Endothelial cell (in vitro differentiated cells): ENCODE data around the gene SLC24A5. TPM values are rescaled to one million over a fixed set of nuclear protein-coding genes. Genes with fewer than 3 reads are reported as not detected.

ENCODE experiments used
- DNase-seq: peaks from one replicate; pipeline ENCODE4 v3.0.0; 2021; ENCODE audit warnings: low spot score
- H3K27ac Mint-ChIP-seq: one replicate; pipeline ENCODE4 v1.8.0; 2021; ENCODE audit warnings: mixed read lengths, inconsistent platforms; ENCODE audit not compliant: unreplicated experiment
- H3K27me3 Mint-ChIP-seq: one replicate; pipeline ENCODE4 v1.8.0; 2021; ENCODE audit warnings: mild to moderate bottlenecking, moderate library complexity, mixed read lengths, inconsistent platforms; ENCODE audit not compliant: unreplicated experiment
- H3K36me3 Mint-ChIP-seq: one replicate; pipeline ENCODE4 v1.8.0; 2021; ENCODE audit warnings: mild to moderate bottlenecking, low read depth, mixed read lengths, inconsistent platforms; ENCODE audit not compliant: unreplicated experiment
- H3K4me1 Mint-ChIP-seq: one replicate; pipeline ENCODE4 v1.8.0; 2021; ENCODE audit warnings: mild to moderate bottlenecking, mixed read lengths, inconsistent platforms; ENCODE audit not compliant: unreplicated experiment
- H3K4me3 Mint-ChIP-seq: one replicate; pipeline ENCODE4 v1.8.0; 2021; ENCODE audit warnings: mild to moderate bottlenecking, mixed read lengths, inconsistent platforms; ENCODE audit not compliant: unreplicated experiment
- H3K9me3 Mint-ChIP-seq: one replicate; pipeline ENCODE4 v1.8.0; 2021; ENCODE audit warnings: mixed read lengths, inconsistent platforms; ENCODE audit not compliant: unreplicated experiment
- CTCF ChIP-seq: fragments of 200-600 bp; sonication (generic); IDR thresholded peaks from one replicate; pipeline ENCODE4 v1.5.0; 2021; ENCODE audit warnings: antibody characterized with exemption; ENCODE audit not compliant: unreplicated experiment
- total RNA-seq: library from RNA; stranded (reverse); fragmentation: NEBNext Ultra II Directional; extraction: Animal tissue kit (Norgen Biotek cat#: 25700); gene quantifications from one replicate; pipeline ENCODE4 v1.2.1, GENCODE V29; 2021; ENCODE audit not compliant: unreplicated experiment

SLC24A5 gene
- total RNA-seq, 1 donor from 2014 or later, result not detected

DNA sequence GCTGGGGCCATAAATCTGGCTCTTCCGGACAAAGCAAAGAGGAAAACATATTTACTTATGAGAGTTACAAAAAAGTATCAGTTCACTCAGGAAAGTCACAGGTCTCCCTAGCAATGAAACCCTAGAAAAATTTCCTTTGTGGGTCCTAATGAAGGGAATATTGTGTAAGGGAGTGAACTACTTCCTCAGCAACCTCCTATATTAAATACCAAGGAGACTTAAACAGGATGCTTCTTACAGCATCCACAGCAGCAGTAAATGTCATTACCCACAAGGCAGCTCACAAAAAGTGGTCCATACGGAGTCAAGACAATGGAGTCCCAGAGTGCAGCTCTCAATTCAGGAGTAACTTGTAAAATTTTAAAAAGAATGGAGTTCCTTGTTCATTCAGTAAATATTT lies 14.9 kb upstream of the SLC24A5 start:
- Mint-ChIP-seq H3K36me3 (no peaks in the 10 kb centered on the region), H3K27me3 (peaks cover 3% of the 10 kb centered on the region), H3K4me3 (no peak overlapping the region), H3K9me3 (no peaks in the 10 kb centered on the region), H3K4me1 (peaks cover 20% of the 10 kb centered on the region), H3K27ac (peak overlapping the region; percentile 75)
- no peak for TF ChIP-seq CTCF
- DNase-seq, result no peak

GRCh38 chr15:48109212-48109611 lies 11.6 kb upstream of the SLC24A5 start:
- TF ChIP-seq CTCF, result no peak
- H3K36me3 Mint-ChIP-seq, result no peaks in the 10 kb centered on the region
- no peak overlapping the region for H3K27ac Mint-ChIP-seq
- no peak for DNase-seq
- H3K9me3 Mint-ChIP-seq, result no peaks in the 10 kb centered on the region
- peaks cover 1% of the 10 kb centered on the region for H3K27me3 Mint-ChIP-seq
- H3K4me3 Mint-ChIP-seq, result no peak overlapping the region
- peaks cover 20% of the 10 kb centered on the region for H3K4me1 Mint-ChIP-seq

DNA sequence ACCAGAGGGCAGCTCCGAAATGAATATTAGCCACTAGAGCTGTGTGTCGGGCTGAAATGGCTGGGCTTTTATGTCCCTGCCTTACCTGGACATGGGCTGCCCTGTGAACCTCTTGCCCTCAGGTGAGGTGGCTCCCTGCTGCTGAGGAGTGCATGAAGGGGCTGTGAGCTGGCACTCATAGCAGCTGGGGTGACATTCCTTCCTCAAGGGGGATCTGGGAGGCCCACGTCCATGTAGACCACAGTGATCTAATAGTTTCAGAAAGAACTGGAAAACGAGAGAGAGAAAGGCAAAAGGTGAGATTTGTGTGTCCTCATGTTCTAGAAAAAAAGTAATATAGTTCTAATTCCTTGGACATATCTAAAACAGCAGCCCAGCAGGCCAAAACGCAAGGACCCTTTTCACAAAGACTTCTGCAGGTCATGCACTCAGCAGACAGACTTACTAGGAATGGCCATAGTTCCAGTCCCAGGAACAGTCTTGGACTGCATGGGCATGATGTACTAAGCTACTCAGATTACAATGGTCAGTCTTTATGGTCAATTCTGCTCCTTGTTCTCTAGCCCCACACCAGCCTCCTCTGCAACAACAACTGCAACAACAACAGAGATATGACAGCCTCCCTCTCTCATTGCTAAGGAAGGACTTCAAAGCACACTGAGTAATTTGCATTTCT lies 10.8 kb upstream of the SLC24A5 start:
- DNase-seq, result no peak
- Mint-ChIP-seq H3K4me1 (peaks cover 15% of the 10 kb centered on the region), H3K27ac (no peak overlapping the region)

GRCh38 chr15:48112242-48112641 lies 8.5 kb upstream of the SLC24A5 start:
- no peaks in the 10 kb centered on the region for H3K36me3 Mint-ChIP-seq
- no peak overlapping the region for H3K27ac Mint-ChIP-seq
- no peak for TF ChIP-seq CTCF
- peaks cover 1% of the 10 kb centered on the region for H3K27me3 Mint-ChIP-seq
- H3K4me3 Mint-ChIP-seq, result no peak overlapping the region
- DNase-seq, result peak; percentile 38
- H3K4me1 Mint-ChIP-seq, result peaks cover under 1% of the 10 kb centered on the region
- no peaks in the 10 kb centered on the region for H3K9me3 Mint-ChIP-seq

More for the DNA sequence above, 10.8 kb upstream of the SLC24A5 start:
- no peaks in the 10 kb centered on the region for H3K9me3 Mint-ChIP-seq
- H3K36me3 Mint-ChIP-seq, result no peaks in the 10 kb centered on the region
- peaks cover 1% of the 10 kb centered on the region for H3K27me3 Mint-ChIP-seq
- no peak for TF ChIP-seq CTCF
- H3K4me3 Mint-ChIP-seq, result no peak overlapping the region

DNA sequence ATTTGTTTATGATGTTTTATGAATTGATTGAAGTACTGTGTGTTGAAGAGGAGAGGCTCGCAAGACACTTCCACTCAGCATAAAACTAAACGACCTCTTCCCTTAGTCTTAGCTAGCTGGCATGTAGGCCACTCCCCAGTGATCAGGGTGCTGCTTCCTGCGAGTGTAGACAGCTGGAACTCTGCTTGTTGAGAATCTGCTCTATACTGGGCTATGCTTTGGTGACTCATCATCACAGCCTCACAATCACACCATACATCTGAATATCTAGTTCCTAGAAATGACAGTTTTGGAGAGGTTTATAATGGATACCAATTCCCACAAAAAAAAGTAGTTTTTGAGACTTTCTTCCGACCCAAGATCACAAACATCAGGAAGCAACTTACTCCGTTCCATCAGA lies 1.5 kb upstream of the SLC24A5 start:
- no peak for DNase-seq
- H3K4me1 Mint-ChIP-seq, result peaks cover 7% of the 10 kb centered on the region
- H3K36me3 Mint-ChIP-seq, result no peaks in the 10 kb centered on the region
- H3K27me3 Mint-ChIP-seq, result no peaks in the 10 kb centered on the region
- no peak for TF ChIP-seq CTCF
- H3K27ac Mint-ChIP-seq, result no peak overlapping the region
- H3K4me3 Mint-ChIP-seq, result no peak overlapping the region
- H3K9me3 Mint-ChIP-seq, result no peaks in the 10 kb centered on the region
